Activated CD8-positive, alpha-beta memory T cell treated with anti-CD3 and anti-CD28 coated beads for 24 hours (primary cell): ENCODE measurements around the gene TMEM14A.
"Not testable (repeated sequence)": the region's sequence is repeated elsewhere in the genome, so short reads cannot be mapped to it uniquely, and the experiment has no call there.

Experiments
- DNase-seq: peaks from one replicate; pipeline ENCODE4 v3.0.0-alpha.2; 2020

TMEM14A gene

GRCh38 chr6:52704781-52705502, 34.0 kb downstream of the TMEM14A start:
- DNase-seq: not testable (repeated sequence)

- DNase-seq: no peak
These were observed 35.1 kb downstream of the TMEM14A start for GRCh38 chr6:52706001-52706400.

- no peak for DNase-seq
These were observed 37.2 kb downstream of the TMEM14A start for GRCh38 chr6:52707963-52708680.

- no peak for DNase-seq
These were observed 41.2 kb downstream of the TMEM14A start for GRCh38 chr6:52712136-52712535.

- DNase-seq: not testable (repeated sequence)
These were observed 43.8 kb downstream of the TMEM14A start for GRCh38 chr6:52714761-52715160.

- no peak for DNase-seq
These were observed 47.6 kb downstream of the TMEM14A start for GRCh38 chr6:52718550-52718949.

DNA sequence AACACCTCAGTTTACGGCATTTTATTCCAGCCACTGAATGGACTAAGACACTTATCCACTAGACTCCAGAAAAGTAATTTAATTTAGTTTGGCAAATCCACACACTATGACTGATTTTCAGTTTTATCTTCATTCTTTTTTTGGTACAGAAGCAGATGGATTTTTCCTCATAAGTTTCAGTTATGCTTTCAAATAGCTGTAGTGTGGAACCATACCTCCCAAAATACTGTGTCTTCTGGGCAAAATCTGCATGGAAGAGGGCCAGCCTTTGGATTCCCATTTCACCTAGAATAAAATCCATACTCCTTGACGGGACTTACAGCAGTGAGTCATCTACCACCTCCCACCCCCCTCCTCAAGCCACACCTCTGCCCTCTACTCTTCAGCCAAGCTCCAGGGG, 49.4 kb downstream of the TMEM14A start:
- no peak for DNase-seq

GRCh38 chr6:52724042-52724405, 53.1 kb downstream of the TMEM14A start:
- DNase-seq: no peak

DNA sequence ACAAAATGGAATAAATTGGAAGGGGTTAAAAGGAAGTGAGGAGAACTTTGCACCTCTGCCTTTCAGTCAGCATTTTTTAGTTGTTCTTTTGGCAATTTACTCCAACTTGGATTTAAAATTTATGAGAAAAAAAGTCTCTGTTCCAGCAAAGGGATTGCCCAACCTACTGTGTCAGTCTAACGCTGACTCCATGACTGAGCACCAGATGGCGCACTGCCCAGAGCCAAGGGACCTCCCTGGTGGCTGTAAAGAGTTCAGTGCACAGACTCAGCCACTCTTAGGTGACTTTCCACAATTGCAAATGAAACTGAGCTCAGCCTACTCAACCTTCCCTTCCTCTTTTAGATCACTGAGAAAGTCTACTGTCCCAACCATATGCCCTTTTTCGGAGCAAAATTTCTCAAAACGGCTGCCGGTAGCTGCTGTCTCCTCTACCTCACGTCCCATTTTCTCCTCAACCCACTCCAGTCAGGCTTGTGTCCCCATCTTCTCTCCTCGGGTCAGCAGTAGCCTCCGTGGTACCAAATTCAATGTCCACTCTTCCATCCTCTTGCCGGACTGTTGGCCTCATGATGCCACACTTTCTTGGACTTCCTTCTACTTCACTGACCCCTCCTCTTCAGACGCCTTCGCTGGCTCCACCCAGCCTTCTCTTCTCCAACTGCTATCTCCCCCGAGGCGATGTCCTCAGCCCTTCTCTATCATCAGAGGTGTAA, 53.7 kb downstream of the TMEM14A start:
- DNase-seq: peak; percentile 70

DNA sequence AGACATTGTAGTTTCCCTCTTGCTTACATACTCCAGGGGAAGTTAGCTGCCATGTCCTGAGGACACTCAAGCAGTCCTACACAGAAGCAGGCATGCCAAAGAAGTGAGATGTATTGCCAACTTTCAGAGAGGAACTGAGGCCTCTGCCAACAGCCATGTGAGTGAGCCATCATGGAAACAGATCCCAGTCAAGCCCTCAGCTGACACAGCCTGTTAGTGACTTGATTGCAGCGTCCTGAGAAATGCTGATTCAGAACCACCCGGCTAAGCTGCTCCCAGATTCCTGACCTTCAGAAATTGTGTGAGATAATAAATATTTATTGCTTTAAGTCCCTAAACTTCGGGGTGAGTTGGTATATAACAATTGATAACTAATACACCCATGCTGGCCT, 54.2 kb downstream of the TMEM14A start:
- DNase-seq: no peak

DNA sequence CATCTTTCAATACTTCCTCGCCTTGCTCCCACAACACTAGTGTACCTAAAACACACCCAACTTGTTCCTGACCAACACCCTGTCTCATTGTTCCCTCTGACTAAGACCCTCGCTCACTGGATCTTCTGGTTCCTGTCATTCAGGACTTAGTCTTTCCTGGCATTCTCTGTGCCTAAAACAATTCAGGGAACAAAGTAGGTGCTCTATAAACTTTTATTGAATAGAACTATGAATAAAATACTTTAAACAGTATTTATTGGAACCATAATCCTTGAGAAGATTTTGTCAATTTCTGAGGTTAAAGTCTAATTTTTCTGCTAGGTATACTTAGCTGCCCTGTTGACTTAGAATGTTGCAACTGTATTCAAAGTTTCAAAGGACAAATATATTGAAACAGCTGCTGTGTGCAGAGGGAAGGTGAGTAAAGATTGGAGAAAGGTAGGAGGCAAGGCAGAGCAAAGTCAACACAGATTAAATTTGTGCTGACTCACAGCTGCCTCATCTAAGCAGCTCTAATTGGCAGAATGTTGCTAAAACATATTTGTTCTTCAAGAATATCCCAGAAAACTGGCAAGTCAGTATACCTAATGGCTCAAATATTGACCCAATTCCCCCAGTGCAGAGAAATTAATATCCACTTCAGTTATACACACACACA, 54.8 kb downstream of the TMEM14A start:
- no peak for DNase-seq

DNA sequence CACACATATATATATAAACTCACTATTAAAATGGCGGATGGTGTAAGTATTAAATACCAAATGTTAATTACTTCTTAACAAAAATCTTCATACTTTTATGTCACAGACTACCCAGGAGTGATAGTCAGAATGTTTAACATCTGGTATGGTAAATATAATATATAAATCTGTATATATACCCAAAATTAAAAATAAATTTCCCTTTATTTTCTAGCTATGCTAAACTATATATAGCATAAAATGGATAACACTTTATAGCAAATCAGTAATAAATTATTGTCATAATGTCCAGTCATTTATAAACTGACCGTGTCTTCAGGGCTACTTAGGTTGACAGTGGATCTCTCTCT, 55.3 kb downstream of the TMEM14A start:
- no peak for DNase-seq

- DNase-seq: no peak
These were observed 56.0 kb downstream of the TMEM14A start for GRCh38 chr6:52726741-52727535.

- DNase-seq: no peak
These were observed 57.0 kb downstream of the TMEM14A start for GRCh38 chr6:52727908-52728307.

GRCh38 chr6:52728394-52728793, 57.5 kb downstream of the TMEM14A start:
- DNase-seq: no peak

DNA sequence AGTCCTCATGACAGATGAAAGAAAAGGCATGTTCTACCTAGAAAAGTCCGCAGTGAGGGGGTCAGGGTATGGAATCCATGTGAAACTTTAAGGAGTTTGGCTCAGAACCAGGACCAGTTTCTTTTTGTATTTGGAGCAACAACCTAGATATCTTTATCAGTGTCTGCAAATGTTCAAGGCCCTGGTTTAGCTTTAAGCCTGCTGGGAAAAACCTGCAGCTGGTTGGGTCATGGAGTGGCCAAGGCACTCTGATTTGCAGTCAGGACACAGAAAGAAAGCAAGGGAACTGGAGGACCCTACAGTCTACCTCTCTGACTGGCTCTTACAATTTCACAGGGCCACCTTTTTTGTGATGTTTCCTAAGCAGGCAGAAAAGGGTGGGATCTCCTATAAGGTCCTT, 58.7 kb downstream of the TMEM14A start:
- no peak for DNase-seq

DNA sequence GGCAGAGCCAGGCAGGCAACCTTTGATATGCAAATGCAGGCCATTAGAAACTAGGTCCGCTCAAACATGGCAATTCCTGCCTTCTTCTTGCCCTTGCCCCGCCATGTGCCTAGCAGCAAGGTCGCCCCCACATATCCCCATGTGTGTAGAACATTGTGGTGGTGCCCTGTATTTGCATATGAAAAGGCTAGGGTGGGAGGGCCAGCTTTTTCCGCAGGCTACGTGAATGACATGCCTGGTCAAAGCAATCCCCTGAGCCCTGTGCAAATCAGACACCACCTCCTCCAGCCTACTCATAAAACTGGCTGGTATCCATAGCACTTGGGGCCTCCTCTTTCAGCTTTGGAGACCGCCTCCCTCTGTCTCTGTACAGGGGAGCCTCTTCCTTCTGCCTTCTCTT, 60.8 kb downstream of the TMEM14A start:
- no peak for DNase-seq

DNA sequence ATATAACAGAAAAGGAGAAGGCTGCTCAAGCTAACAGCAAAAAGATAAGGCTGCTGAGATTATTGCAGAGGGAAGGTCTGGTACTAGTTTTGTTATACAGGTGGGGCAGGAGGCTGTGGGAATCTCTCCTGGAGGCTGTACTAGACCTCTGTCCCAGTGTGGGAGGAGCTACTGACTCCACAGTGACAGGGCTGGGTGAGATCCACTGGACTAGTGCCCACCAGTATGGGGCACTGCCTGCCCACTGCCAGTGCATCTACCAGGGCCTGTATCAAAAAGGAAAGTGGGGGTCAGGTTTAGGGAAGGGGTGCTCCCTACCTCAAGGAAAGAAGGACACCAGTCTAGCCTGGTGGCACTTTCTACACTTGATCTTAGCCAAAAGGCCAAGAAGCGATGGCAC, 62.3 kb downstream of the TMEM14A start:
- no peak for DNase-seq

GRCh38 chr6:52734072-52734471, 63.2 kb downstream of the TMEM14A start:
- no peak for DNase-seq

DNA sequence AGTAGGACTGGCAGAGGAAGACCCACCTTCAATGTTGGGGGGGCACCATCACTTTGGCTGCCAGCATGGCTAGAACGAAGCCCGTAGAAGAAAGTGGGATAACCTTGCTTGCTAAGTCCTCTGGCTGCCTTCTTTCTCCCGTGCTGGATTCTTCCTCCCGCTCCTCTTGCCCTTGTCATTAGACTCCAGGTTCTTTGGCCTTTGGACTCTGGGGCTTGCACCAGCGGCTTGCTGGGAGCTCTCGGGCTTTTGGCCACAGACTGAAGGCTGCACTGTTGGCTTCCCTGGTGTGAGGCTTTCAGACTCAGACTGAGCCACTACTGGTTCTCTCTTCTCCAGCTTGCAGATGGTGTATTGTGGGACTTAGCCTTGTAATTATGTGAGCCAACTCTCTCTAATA, 64.2 kb downstream of the TMEM14A start:
- no peak for DNase-seq

GRCh38 chr6:52736145-52736544, 65.2 kb downstream of the TMEM14A start:
- no peak for DNase-seq
